Large intestine (tissue), 3 donors: ENCODE data around the gene LRRC3. TPM values are rescaled to one million over a fixed set of nuclear protein-coding genes. Genes with fewer than 3 reads are reported as not detected.

Experiments used
- DNase-seq, 2 donors: peaks; one replicate each; pipeline versions ENCODE4 v3.0.0 to v3.0.0-alpha.2; 2013
- H3K27ac ChIP-seq: one replicate; pipeline ENCODE4 v1.5.1; 2013; ENCODE audit warnings: low read length
- H3K27me3 ChIP-seq: 2 replicates; pipeline ENCODE4 v1.6.1; 2013; ENCODE audit warnings: low read length; ENCODE audit not compliant: control insufficient read depth, insufficient read depth
- H3K36me3 ChIP-seq: 2 replicates; pipeline ENCODE4 v1.6.1; 2013; ENCODE audit warnings: low read length; ENCODE audit not compliant: control insufficient read depth, insufficient read depth
- H3K4me1 ChIP-seq: one replicate; pipeline ENCODE4 v1.6.1; 2013; ENCODE audit warnings: low read length; ENCODE audit not compliant: control insufficient read depth, insufficient read depth
- H3K4me3 ChIP-seq: one replicate; pipeline ENCODE4 v1.5.1; 2013; ENCODE audit warnings: low read length
- H3K9me3 ChIP-seq: one replicate; pipeline ENCODE4 v1.6.1; 2013; ENCODE audit warnings: mild to moderate bottlenecking, low read depth, low read length, moderate library complexity; ENCODE audit not compliant: control insufficient read depth
- WGBS: methylation state at CpG from one replicate; pipeline ENCODE4 v1.1.5; 2013; ENCODE audit warnings: low lambda C conversion rate; ENCODE audit not compliant: insufficient coverage; 5-methylcytosine and 5-hydroxymethylcytosine counted together
- polyA plus RNA-seq: library from polyadenylated mRNA; unstranded; fragments of 120-200 nt; gene quantifications from one replicate; pipeline ENCODE4 v1.2.1, GENCODE V29; 2013

Gene LRRC3
- polyA plus RNA-seq, 1 donor = 18.8 TPM

DNA sequence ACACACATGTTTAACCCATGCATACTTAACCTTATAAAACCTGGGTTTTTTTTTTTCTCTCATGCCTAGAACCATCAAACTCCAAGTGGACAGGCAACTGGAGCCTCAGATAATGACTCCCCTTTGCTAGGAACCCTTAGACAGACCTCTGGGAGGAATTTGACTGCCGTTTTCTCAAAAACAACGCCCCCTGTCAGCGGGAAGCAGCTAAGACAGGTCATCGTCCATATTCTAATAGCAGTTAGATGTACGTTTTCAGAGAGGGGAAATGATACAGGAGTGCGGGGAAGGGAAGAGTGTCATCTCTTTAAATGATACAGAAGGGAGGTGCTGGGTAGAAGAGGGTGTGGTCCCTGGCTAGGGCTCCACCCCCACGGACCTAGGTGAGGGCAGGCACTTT, 34.7 kb downstream of the LRRC3 start:
- Histone ChIP-seq H3K27ac (no peak overlapping the region), H3K4me3 (no peak overlapping the region), H3K36me3 (no peaks in the 10 kb centered on the region)

DNA sequence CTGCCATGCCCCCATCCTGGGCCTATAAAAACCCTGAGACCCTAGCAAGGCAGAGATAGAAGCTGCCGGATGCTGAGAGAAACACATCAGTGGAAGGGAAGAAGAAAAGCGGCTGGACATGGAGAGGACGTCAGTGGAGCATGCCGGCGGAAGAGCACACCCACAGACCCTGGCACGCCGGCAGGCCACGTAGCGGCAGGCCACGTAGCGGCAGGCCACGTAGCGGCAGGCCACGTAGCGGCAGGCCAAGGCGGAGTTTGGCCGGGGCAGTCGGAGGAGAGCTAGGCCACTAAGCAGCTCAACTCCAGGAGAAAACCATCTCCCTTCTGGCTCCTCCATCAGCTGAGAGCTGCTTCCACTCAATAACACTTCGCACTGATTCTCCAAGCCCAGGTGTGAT, 35.1 kb downstream of the LRRC3 start:
- H3K27ac ChIP-seq = no peak overlapping the region

More for the DNA sequence above, 34.7 kb downstream of the LRRC3 start:
- peaks cover 5% of the 10 kb centered on the region for H3K9me3 ChIP-seq
- no peak for DNase-seq
- no CpG with 5 or more reads among the region's 7 CpGs for WGBS
- no peaks in the 10 kb centered on the region for H3K27me3 ChIP-seq
- H3K4me1 ChIP-seq = peaks cover 7% of the 10 kb centered on the region

DNA sequence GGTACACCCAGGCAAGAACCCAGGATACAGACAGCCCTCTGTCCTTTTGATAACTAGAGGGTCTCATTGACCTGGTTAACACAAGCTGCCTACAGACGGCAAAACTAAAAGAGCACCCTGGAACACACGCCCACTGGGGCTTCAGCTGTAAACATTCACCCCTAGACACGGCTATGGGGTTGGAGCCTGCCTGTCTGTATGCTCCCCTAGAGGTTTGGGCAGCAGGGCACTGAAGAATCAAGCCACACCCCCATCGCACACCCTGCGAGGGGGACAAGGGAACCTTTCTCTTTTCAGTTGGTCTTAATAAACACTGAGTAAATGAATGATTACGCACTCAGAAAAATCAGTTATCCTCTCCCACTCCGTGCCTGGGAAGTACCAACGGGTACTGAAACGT, 35.5 kb downstream of the LRRC3 start:
- Histone ChIP-seq H3K27me3 (no peaks in the 10 kb centered on the region), H3K9me3 (peaks cover 5% of the 10 kb centered on the region), H3K4me3 (no peak overlapping the region), H3K4me1 (peaks cover 7% of the 10 kb centered on the region), H3K27ac (no peak overlapping the region), H3K36me3 (no peaks in the 10 kb centered on the region)
- no peak for DNase-seq
- WGBS = no CpG with 5 or more reads among the region's 9 CpGs

More for the DNA sequence above, 35.1 kb downstream of the LRRC3 start:
- H3K9me3 ChIP-seq = peaks cover 5% of the 10 kb centered on the region
- no peaks in the 10 kb centered on the region for H3K36me3 ChIP-seq
- H3K4me1 ChIP-seq = peaks cover 7% of the 10 kb centered on the region
- H3K4me3 ChIP-seq = no peak overlapping the region
- H3K27me3 ChIP-seq = no peaks in the 10 kb centered on the region
- WGBS = no CpG with 5 or more reads among the region's 19 CpGs
- no peak for DNase-seq

DNA sequence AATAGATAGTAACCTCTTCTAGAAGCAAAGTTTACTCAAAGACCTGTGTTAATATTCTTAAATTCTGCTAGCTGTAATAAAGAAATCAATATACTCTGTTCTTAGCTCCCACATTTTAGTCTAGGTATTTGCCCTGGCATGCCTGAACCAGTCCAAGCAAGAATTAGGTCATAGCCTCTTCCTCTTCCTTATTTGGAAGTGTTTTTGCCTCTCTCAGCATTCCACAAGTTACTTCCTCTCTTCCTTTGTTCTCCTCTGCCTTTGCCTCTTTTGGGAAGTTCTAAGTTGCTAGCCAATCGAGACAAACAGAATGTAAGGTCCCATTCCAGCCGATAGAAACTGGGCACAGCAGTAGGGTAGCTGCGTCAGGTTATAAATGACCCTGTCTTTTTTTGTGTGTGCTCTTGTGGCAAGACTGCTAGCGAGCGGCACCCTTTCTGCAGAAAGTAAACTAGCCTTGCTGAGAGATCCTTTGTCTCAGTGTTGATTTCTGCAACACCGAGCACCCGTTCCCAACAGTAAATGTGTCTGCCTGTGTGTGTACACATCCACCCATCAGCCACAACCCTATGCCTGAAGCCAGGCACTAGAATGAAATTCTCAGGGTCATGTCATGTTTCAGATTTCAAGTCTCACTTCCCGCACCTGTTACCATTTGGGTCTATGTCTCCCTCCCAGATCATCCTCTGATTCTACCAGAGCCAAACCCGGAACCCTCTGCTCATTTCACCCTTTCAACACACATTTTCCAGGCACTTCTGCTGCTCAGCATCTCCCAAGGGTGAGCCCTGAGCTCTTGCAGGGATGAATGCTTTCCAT, 37.5 kb downstream of the LRRC3 start:
- WGBS = 100% methylated on average over 2 of the region's 9 CpGs
- peaks cover 5% of the 10 kb centered on the region for H3K9me3 ChIP-seq

DNA sequence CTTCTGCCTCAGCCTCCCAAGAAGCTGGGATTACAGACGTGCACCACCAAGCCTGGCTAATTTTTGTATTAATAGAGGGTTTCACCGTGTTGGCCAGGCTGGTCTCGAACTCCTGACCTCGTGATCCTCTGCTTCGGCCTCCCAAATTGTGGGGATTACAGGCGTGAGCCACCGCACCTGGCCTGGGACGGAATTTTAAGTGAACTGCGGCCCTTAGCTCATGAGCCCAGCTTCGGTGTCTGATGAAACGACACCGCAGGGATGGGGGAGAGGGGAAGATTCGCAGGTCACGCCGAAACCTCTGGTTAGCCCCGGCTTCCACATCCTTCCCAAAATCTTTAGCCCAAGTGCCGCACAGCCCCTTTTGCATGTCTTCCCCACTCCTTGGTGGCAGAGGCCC, 39.1 kb downstream of the LRRC3 start:
- no peak overlapping the region for H3K27ac ChIP-seq
- peaks cover 6% of the 10 kb centered on the region for H3K9me3 ChIP-seq
- WGBS = no CpG with 5 or more reads among the region's 17 CpGs
- DNase-seq = no peak
- no peaks in the 10 kb centered on the region for H3K36me3 ChIP-seq
- peaks cover 20% of the 10 kb centered on the region for H3K4me1 ChIP-seq
- H3K27me3 ChIP-seq = no peaks in the 10 kb centered on the region
- no peak overlapping the region for H3K4me3 ChIP-seq

More for the DNA sequence above, 37.5 kb downstream of the LRRC3 start:
- no peak for DNase-seq
- Histone ChIP-seq H3K4me3 (no peak overlapping the region), H3K36me3 (no peaks in the 10 kb centered on the region), H3K27ac (no peak overlapping the region), H3K4me1 (peaks cover 10% of the 10 kb centered on the region), H3K27me3 (no peaks in the 10 kb centered on the region)

DNA sequence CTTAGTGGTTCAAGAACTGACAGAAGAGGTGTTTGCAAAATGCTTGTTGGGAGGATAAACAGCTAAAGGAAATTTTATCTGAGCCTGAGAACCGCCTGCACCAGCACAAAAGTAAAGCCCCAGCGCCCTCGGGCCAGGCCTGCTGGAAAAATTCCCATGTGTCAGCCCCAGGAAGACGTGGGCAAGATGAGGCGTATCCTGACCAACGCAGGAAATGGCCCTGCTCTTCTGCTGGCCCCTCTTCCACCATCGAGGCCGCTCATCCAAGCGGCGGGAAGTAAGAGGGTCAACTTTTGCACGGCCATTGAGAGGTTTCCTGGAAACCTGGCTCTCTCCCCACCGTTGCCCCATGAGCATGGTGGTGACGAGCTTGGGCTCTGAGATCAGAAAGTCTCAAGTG, 39.6 kb downstream of the LRRC3 start:
- Histone ChIP-seq H3K4me3 (no peak overlapping the region), H3K4me1 (peaks cover 19% of the 10 kb centered on the region), H3K27ac (no peak overlapping the region), H3K36me3 (no peaks in the 10 kb centered on the region), H3K9me3 (peaks cover 11% of the 10 kb centered on the region), H3K27me3 (no peaks in the 10 kb centered on the region)
- WGBS = no CpG with 5 or more reads among the region's 13 CpGs
- DNase-seq = no peak

DNA sequence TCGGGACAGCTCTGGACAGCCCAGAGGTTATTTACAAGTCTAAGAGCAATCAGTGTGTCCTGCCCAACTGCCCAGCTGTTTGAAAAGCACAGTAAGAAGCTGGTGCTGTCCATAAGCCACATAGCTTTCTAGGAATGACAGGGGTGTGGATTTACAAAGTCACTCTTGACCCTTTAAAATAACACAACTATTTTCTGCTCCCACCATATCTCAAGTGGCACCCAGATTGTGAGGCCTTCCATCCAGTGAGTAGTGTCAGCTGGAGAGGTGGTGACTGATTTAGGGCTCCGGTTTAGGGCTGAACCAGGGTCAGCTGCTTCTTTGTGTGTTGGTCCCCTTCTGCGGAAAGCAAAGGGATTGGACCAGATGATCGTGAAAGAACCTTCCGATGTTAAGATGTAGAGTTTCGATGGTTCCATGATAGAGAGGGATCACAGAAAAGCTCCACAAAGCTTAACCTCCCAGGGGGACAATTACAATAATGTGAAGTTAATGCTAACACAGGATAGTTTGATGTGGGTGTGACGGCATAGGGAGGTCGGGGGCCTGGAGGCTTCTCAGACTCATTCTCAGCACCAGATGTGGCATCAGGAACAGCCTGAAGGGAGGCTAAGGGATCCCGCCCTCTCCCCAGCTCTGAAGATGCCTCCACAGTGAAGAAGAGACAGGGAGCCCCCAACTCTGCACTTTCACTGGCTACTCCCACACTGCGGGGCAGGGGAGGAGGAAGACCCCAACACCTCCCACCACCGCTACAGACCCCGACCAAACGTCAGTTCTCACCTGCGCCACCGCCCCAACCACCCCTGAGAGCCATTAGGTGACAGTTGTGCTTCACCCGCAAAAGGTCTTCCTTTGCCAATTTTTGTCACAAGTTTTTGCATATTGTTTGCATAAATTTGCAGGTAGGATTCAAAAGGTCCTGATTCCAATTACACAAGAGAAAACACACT, 40.6 kb downstream of the LRRC3 start:
- peaks cover 13% of the 10 kb centered on the region for H3K4me1 ChIP-seq
- 100% methylated on average over 1 of the region's 16 CpGs for WGBS
- H3K9me3 ChIP-seq = peaks cover 13% of the 10 kb centered on the region
- H3K4me3 ChIP-seq = no peak overlapping the region
- no peaks in the 10 kb centered on the region for H3K27me3 ChIP-seq
- DNase-seq = no peak
- H3K27ac ChIP-seq = no peak overlapping the region
- no peaks in the 10 kb centered on the region for H3K36me3 ChIP-seq

DNA sequence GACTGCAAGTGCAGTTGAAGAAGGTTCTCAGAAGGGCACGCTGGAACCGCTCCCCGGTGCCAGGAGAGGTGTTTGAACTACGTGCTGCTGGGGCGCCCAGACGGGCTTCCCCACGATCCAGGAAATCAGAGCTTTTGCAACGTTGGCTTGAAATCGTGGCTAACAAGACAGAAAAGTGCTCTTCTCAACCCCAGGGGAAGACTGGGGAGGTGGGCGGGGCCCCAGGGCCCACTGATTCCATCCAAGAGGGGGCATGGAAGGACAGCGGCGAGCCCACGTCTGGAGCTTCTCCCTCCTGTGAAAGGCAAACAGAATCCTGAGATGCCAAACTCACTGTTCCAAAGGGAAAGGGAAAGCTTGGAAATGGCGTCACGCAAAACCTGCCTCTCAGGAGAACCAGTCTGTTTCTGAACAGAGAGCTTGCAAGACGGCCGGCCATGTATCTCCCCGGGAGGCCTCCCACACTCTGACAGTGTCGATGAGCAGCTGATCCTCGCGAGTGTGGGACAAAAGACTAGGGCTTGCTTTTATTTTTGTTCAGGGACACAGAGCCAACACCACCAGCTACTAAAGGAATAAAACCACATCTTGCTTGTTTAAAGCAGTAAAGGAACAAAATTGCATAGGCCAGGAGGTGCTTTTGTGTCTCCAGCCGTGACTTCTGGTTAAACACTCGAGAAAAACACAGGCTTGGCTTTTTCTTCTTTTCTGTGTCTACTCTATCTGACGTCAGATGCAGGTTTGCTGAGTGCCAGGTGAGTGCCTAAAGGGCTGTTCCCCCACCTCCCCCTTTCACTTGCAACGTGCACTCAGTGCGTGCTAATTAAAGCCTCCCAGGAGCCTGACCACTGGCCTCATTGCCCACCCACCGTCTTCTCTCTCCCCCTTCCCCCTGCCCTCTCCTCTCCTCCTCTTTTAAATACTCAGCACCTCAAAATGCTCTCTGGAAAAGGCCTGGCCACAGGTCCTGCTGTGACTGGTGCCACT, 41.5 kb downstream of the LRRC3 start:
- Histone ChIP-seq H3K27ac (no peak overlapping the region), H3K4me1 (peaks cover 13% of the 10 kb centered on the region), H3K4me3 (no peak overlapping the region), H3K36me3 (no peaks in the 10 kb centered on the region), H3K27me3 (no peaks in the 10 kb centered on the region), H3K9me3 (peaks cover 13% of the 10 kb centered on the region)
- WGBS = no CpG with 5 or more reads among the region's 27 CpGs
- no peak for DNase-seq

DNA sequence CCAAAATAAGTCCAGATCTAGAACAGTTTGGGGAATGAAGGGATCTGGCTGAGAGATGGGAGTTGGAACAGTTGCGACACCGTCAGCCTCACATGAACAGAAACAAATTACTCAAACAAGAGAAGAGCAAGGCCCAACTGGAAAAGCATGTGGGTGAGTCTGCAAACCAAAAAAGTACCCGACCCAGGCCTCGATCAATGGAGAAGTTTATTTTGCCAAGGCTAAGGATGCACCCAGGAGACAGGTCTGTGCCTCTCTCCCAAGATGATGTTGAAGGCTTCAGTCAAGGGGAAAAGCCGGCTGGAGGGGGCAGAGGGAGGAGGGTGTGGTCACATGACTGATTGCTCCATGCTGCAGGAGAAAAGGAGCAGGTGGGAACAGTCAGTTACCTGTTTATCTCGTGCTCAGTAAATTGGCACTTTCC, 42.4 kb downstream of the LRRC3 start:
- Histone ChIP-seq H3K9me3 (peaks cover 13% of the 10 kb centered on the region), H3K27me3 (no peaks in the 10 kb centered on the region), H3K4me3 (no peak overlapping the region), H3K4me1 (peaks cover 13% of the 10 kb centered on the region), H3K36me3 (no peaks in the 10 kb centered on the region), H3K27ac (no peak overlapping the region)
- no CpG with 5 or more reads among the region's 6 CpGs for WGBS
- peak; percentile 64 to 82 for DNase-seq
